IMR-90 (cell line): ENCODE data around the gene PDE4DIP.
"Not testable (repeated sequence)": the region's sequence is repeated elsewhere in the genome, so short reads cannot be mapped to it uniquely, and the experiment has no call there.

Experiments
- BHLHE40 ChIP-seq: fragments of 150-350 bp; IDR thresholded peaks from 2 replicates; pipeline ENCODE4 v1.6.1; 2016; ENCODE audit warnings: mild to moderate bottlenecking, low read depth, low read length
- CHD1 ChIP-seq: IDR thresholded peaks from 2 replicates; pipeline ENCODE4 v1.6.1; 2012; ENCODE audit warnings: low read depth, low read length, improper control_type of control experiment
- CTCF ChIP-seq: conservative IDR thresholded peaks from 2 replicates; pipeline ENCODE4 v1.5.1; 2012; ENCODE audit warnings: mild to moderate bottlenecking, low read depth, low read length, improper control_type of control experiment
- ELK1 ChIP-seq: fragments of 150-350 bp; IDR thresholded peaks from 2 replicates; pipeline ENCODE4 v1.6.1; 2016; ENCODE audit warnings: low read depth, mild to moderate bottlenecking, low read length, moderate library complexity, borderline replicate concordance
- MAFK ChIP-seq: IDR thresholded peaks from 2 replicates; pipeline ENCODE4 v1.6.1; 2012; ENCODE audit warnings: low read depth, low read length, improper control_type of control experiment
- MXI1 ChIP-seq: IDR thresholded peaks from 2 replicates; pipeline ENCODE4 v1.6.1; 2012; ENCODE audit warnings: low read depth, mild to moderate bottlenecking, low read length, moderate library complexity, borderline replicate concordance
- POLR2A ChIP-seq: IDR thresholded peaks from 2 replicates; pipeline ENCODE4 v1.6.1; 2012; ENCODE audit warnings: mild to moderate bottlenecking, low read depth, low read length
- RAD21 ChIP-seq: IDR thresholded peaks from 2 replicates; pipeline ENCODE4 v1.6.1; 2012; ENCODE audit warnings: low read length, improper control_type of control experiment

- not testable (repeated sequence) for TF ChIP-seq RAD21, MAFK, CTCF, BHLHE40, MXI1, CHD1, POLR2A, ELK1
Measured at GRCh38 chr1:148927645-148928044, 83.4 kb downstream of the PDE4DIP start.
